Measurements from ENCODE around the gene FAM53C. TPM values are rescaled to one million over a fixed set of nuclear protein-coding genes. Genes with fewer than 3 reads are reported as not detected.
"Not testable (repeated sequence)": the region's sequence is repeated elsewhere in the genome, so short reads cannot be mapped to it uniquely, and the experiment has no call there.

The FAM53C gene
- total RNA-seq, 1 donor from 2014 or later: 23.9 TPM

DNA sequence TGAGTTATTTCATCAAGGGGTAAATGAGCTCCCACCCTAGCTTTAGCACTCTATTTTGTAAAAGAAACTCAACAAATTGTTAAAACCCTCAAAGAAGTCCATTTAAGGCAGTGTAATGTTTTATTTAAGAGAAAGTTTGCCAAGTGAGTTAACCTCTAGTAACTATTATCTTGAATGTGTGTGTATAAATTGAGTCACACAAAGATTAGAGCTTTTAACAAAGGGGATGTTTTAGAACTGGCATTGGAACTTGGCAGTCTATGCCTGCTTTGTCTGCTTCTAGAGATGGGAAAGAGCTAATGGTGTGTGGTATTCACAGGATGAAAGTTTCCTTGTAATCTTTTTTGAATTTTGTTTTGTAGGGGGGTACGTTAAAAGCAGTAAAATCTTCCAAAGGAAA is 47.6 kb downstream of the FAM53C start:
- intact Hi-C loops (cut with micrococcal nuclease): no loop called here

DNA sequence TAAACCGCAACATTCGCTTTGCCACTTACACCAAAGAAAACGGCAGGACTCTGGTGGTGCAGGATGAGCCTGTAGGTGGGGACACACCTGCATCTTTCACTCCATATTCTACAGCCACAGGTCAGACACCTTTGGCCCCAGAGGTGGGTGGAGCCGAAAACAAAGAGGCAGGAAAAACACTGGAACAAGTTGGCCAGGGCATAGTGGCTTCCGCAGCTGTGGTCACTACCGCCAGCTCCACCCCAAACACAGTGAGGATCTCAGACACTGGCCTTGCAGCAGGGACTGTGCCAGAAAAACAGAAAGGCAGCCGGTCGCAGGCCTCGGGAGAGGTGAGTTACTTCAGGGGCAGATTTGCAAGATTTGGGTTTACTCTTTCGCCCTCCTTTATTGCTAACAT is 48.2 kb downstream of the FAM53C start:
- intact Hi-C loops (cut with micrococcal nuclease): no loop called here

DNA sequence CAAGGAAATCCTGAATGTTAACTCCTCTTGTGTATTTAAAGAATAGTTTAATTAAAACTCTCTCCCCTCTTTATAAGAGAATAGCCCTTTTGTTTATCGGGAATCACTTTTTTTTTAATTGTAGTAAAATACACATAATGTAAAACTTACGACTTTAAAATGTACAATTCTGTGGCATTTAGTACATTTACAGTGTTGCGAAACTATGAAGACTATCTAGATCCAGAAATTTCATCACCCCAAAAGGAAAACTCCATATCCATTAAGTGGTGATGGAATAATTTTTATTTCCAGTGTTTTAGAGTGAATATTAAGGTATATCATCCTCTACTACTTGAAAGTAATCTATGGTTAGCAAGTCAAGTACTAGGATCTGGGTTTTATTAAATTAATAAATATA is 51.3 kb downstream of the FAM53C start:
- intact Hi-C loops (cut with micrococcal nuclease): no loop called here

DNA sequence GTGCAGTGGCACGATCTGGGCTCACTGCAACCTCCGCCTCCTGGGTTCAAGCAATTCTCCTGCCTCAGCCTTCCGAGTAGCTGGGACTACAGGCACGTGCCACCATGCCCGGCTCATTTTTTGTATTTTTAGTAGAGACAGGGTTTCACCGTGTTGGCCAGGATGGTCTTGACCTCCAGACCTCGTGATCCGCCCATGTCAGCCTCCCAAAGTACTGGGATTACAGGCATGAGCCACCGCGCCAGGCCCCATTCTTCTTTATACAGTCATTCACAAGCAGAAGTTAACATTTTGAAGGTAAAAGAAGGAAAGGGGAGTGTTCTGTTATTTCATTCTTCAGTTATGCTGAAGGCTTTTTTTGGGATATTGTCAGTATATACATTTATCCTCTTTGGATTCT is 51.8 kb downstream of the FAM53C start:
- intact Hi-C loops (cut with micrococcal nuclease): not testable (repeated sequence)

DNA sequence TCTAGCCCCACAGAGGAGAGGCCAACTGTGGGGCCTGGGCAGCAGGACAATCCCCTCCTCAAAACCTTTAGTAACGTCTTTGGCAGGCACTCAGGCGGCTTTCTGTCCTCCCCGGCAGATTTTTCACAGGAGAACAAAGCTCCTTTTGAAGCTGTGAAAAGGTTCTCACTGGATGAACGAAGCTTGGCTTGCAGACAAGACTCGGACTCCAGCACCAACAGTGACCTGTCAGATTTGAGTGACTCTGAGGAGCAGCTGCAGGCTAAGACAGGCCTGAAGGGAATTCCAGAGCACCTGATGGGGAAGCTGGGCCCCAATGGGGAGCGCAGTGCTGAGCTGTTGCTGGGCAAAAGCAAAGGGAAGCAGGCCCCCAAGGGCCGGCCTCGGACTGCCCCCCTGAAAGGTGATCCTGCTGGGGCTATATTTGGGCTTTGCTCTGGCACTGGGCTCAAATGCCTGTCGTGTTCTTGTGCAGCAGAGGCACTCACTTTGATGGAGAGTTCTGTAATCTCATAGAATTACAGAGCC is 53.9 kb downstream of the FAM53C start:
- intact Hi-C loops (cut with micrococcal nuclease): no loop called here

Other genes with a start within 250 kb of the FAM53C start
- not detected in 2 replicates for gene NME5, start 198.8 kb upstream of the FAM53C start, total RNA-seq
- gene BRD8, start 159.6 kb upstream of the FAM53C start, total RNA-seq: 53.6 and 62.5 TPM in 2 replicates
- gene KIF20A, start 159.2 kb upstream of the FAM53C start, total RNA-seq: 30.2 and 33.3 TPM in 2 replicates
- 34.3 and 40.7 TPM in 2 replicates for gene CDC23, start 124.9 kb upstream of the FAM53C start, total RNA-seq
- 0.10 and 0.17 TPM in 2 replicates for gene GFRA3, start 63.6 kb upstream of the FAM53C start, total RNA-seq
- 7.5 and 9.1 TPM in 2 replicates for gene CDC25C, start 6.5 kb upstream of the FAM53C start, total RNA-seq
- gene KDM3B, start 14.4 kb downstream of the FAM53C start, total RNA-seq: 63.9 and 68.5 TPM in 2 replicates
- gene REEP2, start 100.8 kb downstream of the FAM53C start, total RNA-seq: 1.1 and 1.8 TPM in 2 replicates
- gene EGR1, start 127.2 kb downstream of the FAM53C start, total RNA-seq: 14.9 and 15.9 TPM in 2 replicates
- 95.7 and 102 TPM in 2 replicates for gene ETF1, start 205.0 kb downstream of the FAM53C start, total RNA-seq
- 191 and 201 TPM in 2 replicates for gene HSPA9, start 237.1 kb downstream of the FAM53C start, total RNA-seq

All from T-helper 1 cell treated with Interleukin-12 subunit alpha and Interleukin-12 subunit beta and Interleukin-4 antibody, amounts not matched to agents 30 ng/mL and 1 ng/mL, for 36 hours (primary cell).